Activated CD4-positive, alpha-beta T cell treated with anti-CD3 and anti-CD28 coated beads for 1 hour (primary cell): ENCODE data around the gene ASGR1.
A peak's percentile ranks its signal among the peaks of the same experiment; 100 is the strongest.
"Not testable (repeated sequence)": the region's sequence is repeated elsewhere in the genome, so short reads cannot be mapped to it uniquely, and the experiment has no call there.

Experiments used
- DNase-seq: peaks from one replicate; pipeline ENCODE4 v3.0.0-alpha.2; 2020

The ASGR1 gene

GRCh38 chr17:7146115-7146514 lies 33.1 kb downstream of the ASGR1 start:
- no peak for DNase-seq

GRCh38 chr17:7144213-7144612 lies 35.0 kb downstream of the ASGR1 start:
- no peak for DNase-seq

- DNase-seq, result no peak
These were observed 37.3 kb downstream of the ASGR1 start for GRCh38 chr17:7141824-7142223.

- DNase-seq, result no peak
These were observed 39.8 kb downstream of the ASGR1 start for GRCh38 chr17:7139400-7139799.

GRCh38 chr17:7138800-7139381 lies 40.3 kb downstream of the ASGR1 start:
- no peak for DNase-seq

GRCh38 chr17:7137171-7137943 lies 41.8 kb downstream of the ASGR1 start:
- DNase-seq, result no peak

- peak; percentile 62 for DNase-seq
These were observed 42.8 kb downstream of the ASGR1 start for GRCh38 chr17:7136266-7136877.

- no peak for DNase-seq
These were observed 45.3 kb downstream of the ASGR1 start for GRCh38 chr17:7133916-7134315.

GRCh38 chr17:7133424-7133823 lies 45.7 kb downstream of the ASGR1 start:
- peak; percentile 11 for DNase-seq

GRCh38 chr17:7132511-7133094 lies 46.6 kb downstream of the ASGR1 start:
- peak; percentile 27 for DNase-seq

- no peak for DNase-seq
These were observed 47.8 kb downstream of the ASGR1 start for GRCh38 chr17:7131423-7131791.

GRCh38 chr17:7130621-7131422 lies 48.3 kb downstream of the ASGR1 start:
- no peak for DNase-seq

GRCh38 chr17:7129311-7129710 lies 49.9 kb downstream of the ASGR1 start:
- DNase-seq, result no peak

GRCh38 chr17:7128160-7128559 lies 51.0 kb downstream of the ASGR1 start:
- DNase-seq, result no peak

- DNase-seq, result not testable (repeated sequence)
These were observed 51.7 kb downstream of the ASGR1 start for GRCh38 chr17:7127501-7127900.

- DNase-seq, result not testable (repeated sequence)
These were observed 52.8 kb downstream of the ASGR1 start for GRCh38 chr17:7126386-7126785.

- DNase-seq, result no peak
These were observed 54.2 kb downstream of the ASGR1 start for GRCh38 chr17:7124923-7125322.

GRCh38 chr17:7123844-7124243 lies 55.3 kb downstream of the ASGR1 start:
- no peak for DNase-seq
